B cell (primary cell): ENCODE measurements around the gene KSR2. TPM values are rescaled to one million over a fixed set of nuclear protein-coding genes. Genes with fewer than 3 reads are reported as not detected.

ENCODE experiments used
- ATAC-seq: fragments of 200-7000 bp; cut with Tn5 transposase; one replicate; pipeline ENCODE4 v1.10.0; 2021; ENCODE audit warnings: low read depth, mild to moderate bottlenecking, moderate number of reproducible peaks, moderate library complexity
- CTCF ChIA-PET: fragments of 350-600 bp; sonication (Branson Sonifier 250); formaldehyde crosslinking; loops from one replicate; lab custom pipeline; 2021; ENCODE audit warnings: antibody characterized with exemption, inconsistent platforms; lab: Charles Lee
- POLR2A ChIA-PET: fragments of 350-600 bp; sonication (Branson Sonifier 250); formaldehyde crosslinking; loops from one replicate; lab custom pipeline; 2021; ENCODE audit warnings: antibody characterized with exemption; lab: Charles Lee
- DNase-seq: peaks from one replicate; pipeline ENCODE4 v3.0.0; 2013
- H2AFZ ChIP-seq: 2 replicates; pipeline ENCODE4 v1.6.1; 2012; ENCODE audit warnings: mild to moderate bottlenecking, low read depth, low read length; ENCODE audit not compliant: insufficient read depth, poor library complexity, severe bottlenecking
- H3K27ac ChIP-seq, 2 donors: 1 replicate in 1 of 2; 2 replicates in 1 of 2; pipeline ENCODE4 v1.5.1; 2012 to 2013; ENCODE audit warnings: low read length in 2 of 2, mild to moderate bottlenecking in 2 of 2, moderate library complexity in 1 of 2
- H3K27me3 ChIP-seq, 4 experiments: fragments of 200-600 bp in 1 of 4; sonication (generic) in 1 of 4; replicated peaks in 1 of 4; 1 replicate in 2 of 4; 2 replicates in 2 of 4; pipeline versions ENCODE4 v1.6.1 to v1.7.0; 2013 to 2016; ENCODE audit warnings: low read length in 3 of 4, mild to moderate bottlenecking in 2 of 4, mixed read lengths in 1 of 4, moderate library complexity in 1 of 4; ENCODE audit not compliant: insufficient read depth in 4 of 4, control insufficient read depth in 3 of 4; ENCODE audit errors: control extremely low read depth in 1 of 4
- H3K36me3 ChIP-seq, 2 experiments: replicated peaks in 1 of 2; 1 replicate in 1 of 2; 2 replicates in 1 of 2; pipeline versions ENCODE4 v1.6.1 to v1.7.1; 2013; ENCODE audit warnings: low read length in 1 of 2; ENCODE audit not compliant: insufficient read depth in 2 of 2, control insufficient read depth in 1 of 2; ENCODE audit errors: control extremely low read depth in 1 of 2, extremely low read depth in 1 of 2
- H3K4me1 ChIP-seq, 2 donors: fragments of 200-600 bp in 1 of 2; sonication (generic) in 1 of 2; 1 replicate in 1 of 2; 2 replicates in 1 of 2; pipeline versions ENCODE4 v1.5.1 to v1.6.1; 2013 to 2017; ENCODE audit warnings: low read length in 2 of 2; ENCODE audit not compliant: control insufficient read depth in 2 of 2, insufficient read depth in 2 of 2
- H3K4me2 ChIP-seq: replicated peaks from 2 replicates; pipeline ENCODE3; 2012; ENCODE audit warnings: mild to moderate bottlenecking, low read depth, low read length; ENCODE audit not compliant: poor library complexity, severe bottlenecking
- H3K4me3 ChIP-seq, 5 experiments: fragments of 200-600 bp in 1 of 5; sonication (generic) in 1 of 5; 1 replicate in 3 of 5; 2 replicates in 2 of 5; pipeline versions ENCODE4 v1.5.1 to v1.7.0; 2011 to 2016; ENCODE audit warnings: low read length in 4 of 5, mild to moderate bottlenecking in 4 of 5, low read depth in 2 of 5, control low read depth in 1 of 5, moderate library complexity in 1 of 5; ENCODE audit not compliant: insufficient read depth in 1 of 5; ENCODE audit errors: control extremely low read depth in 1 of 5, extremely low read depth in 1 of 5
- H3K79me2 ChIP-seq: fragments of 200-600 bp; sonication (generic); one replicate; pipeline ENCODE4 v1.6.0; 2016; ENCODE audit warnings: low read length; ENCODE audit not compliant: control insufficient read depth, insufficient read depth
- H3K9ac ChIP-seq: fragments of 200-600 bp; sonication (generic); 2 replicates; pipeline ENCODE4 v1.6.1; 2017; ENCODE audit warnings: mild to moderate bottlenecking, low read length, moderate library complexity
- H3K9me3 ChIP-seq, 3 donors: one replicate each; pipeline versions ENCODE4 v1.6.1 to v1.7.1; 2013; ENCODE audit warnings: low read length in 2 of 3; ENCODE audit not compliant: control insufficient read depth in 2 of 3, insufficient read depth in 1 of 3; ENCODE audit errors: control extremely low read depth in 1 of 3
- H4K20me1 ChIP-seq: 2 replicates; pipeline ENCODE4 v1.6.0; 2012; ENCODE audit warnings: mild to moderate bottlenecking, low read length; ENCODE audit not compliant: insufficient read depth, control insufficient read depth, poor library complexity, severe bottlenecking
- H3K27ac Mint-ChIP-seq: one replicate; pipeline ENCODE4 v1.8.0; 2021; ENCODE audit warnings: mixed read lengths
- H3K27me3 Mint-ChIP-seq: one replicate; pipeline ENCODE4 v1.8.0; 2021; ENCODE audit warnings: mixed read lengths
- H3K4me1 Mint-ChIP-seq: one replicate; pipeline ENCODE4 v1.8.0; 2021; ENCODE audit warnings: mixed read lengths
- H3K4me3 Mint-ChIP-seq: one replicate; pipeline ENCODE4 v1.8.0; 2021; ENCODE audit warnings: mixed read lengths
- H3K9me3 Mint-ChIP-seq: one replicate; pipeline ENCODE4 v1.8.0; 2022; ENCODE audit warnings: mixed read lengths; ENCODE audit not compliant: insufficient read depth
- EZH2 ChIP-seq: IDR thresholded peaks from 2 replicates; pipeline ENCODE4 v1.6.1; 2012; ENCODE audit warnings: borderline replicate concordance, low read depth, mild to moderate bottlenecking, moderate library complexity, low read length; ENCODE audit not compliant: insufficient read depth, poor library complexity, severe bottlenecking
- WGBS: methylation state at CpG from one replicate; pipeline ENCODE4 v1.1.5; 2013; ENCODE audit warnings: missing lambda C conversion rate; ENCODE audit not compliant: insufficient coverage; 5-methylcytosine and 5-hydroxymethylcytosine counted together
- intact Hi-C: fragments of 100-400 bp; cut with micrococcal nuclease; formaldehyde crosslinking; loops from one replicate; pipeline ENCODE4 v1.10.0; 2022
- polyA plus RNA-seq: library from polyadenylated mRNA; depleted of rRNA; stranded (reverse); fragments of >200 nt; gene quantifications from 2 replicates; pipeline ENCODE4 v1.2.3, GENCODE V29; 2012
- total RNA-seq, 2 donors: library from RNA; stranded (reverse); fragments of 120-200 nt in 1 of 2; gene quantifications; 1 replicate in 1 of 2; 2 replicates in 1 of 2; pipeline versions ENCODE4 v1.2.3 to v1.2.4, GENCODE V29; 2013 to 2022
- TF ChIP-seq, protein P1 (sequence below): fragments of 200-600 bp; IDR thresholded peaks from one replicate; pipeline ENCODE4 v1.8.0; 2022; ENCODE audit warnings: antibody characterized with exemption, mild to moderate bottlenecking

KSR2 gene
- total and polyA plus RNA-seq, 2 donors (not counting 1 experiment from before 2014, with no cell fraction given) = not detected

DNA sequence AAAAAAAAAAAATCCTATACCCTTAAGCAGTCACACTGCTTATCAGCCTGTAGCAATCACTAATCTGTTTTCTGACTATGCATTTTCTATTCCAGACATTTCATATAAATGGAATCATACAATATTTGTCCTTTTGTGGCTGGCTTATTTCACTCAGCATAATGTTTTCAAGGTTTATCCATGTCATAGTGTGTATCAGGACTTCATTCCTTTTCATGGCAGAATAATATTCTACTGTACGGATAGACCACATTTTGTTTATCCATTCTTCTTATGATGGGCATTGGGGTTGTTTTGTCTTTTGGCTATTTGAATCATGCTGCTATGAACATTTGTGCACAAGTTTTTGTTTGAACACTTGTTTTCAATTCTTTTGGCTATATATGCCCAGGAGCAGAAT is 8.6 kb upstream of the KSR2 start:
- Histone ChIP-seq H3K79me2 (no peaks in the 10 kb centered on the region), H3K9ac (no peak overlapping the region), H4K20me1 (no peaks in the 10 kb centered on the region), H3K4me3 (no peak overlapping the region), H3K27ac (no peak overlapping the region), H3K4me2 (no peak overlapping the region), H3K9me3 (no peaks in the 10 kb centered on the region), H2AFZ (no peak overlapping the region), H3K36me3 (no peaks in the 10 kb centered on the region), H3K27me3 (peaks cover 0 to under 1% (median 0%) of the 10 kb centered on the region in 4 experiments), H3K4me1 (no peaks in the 10 kb centered on the region)
- H3K9me3 Mint-ChIP-seq = peaks cover 3% of the 10 kb centered on the region
- TF ChIP-seq EZH2 = no peak
- TF ChIP-seq, protein P1, sequence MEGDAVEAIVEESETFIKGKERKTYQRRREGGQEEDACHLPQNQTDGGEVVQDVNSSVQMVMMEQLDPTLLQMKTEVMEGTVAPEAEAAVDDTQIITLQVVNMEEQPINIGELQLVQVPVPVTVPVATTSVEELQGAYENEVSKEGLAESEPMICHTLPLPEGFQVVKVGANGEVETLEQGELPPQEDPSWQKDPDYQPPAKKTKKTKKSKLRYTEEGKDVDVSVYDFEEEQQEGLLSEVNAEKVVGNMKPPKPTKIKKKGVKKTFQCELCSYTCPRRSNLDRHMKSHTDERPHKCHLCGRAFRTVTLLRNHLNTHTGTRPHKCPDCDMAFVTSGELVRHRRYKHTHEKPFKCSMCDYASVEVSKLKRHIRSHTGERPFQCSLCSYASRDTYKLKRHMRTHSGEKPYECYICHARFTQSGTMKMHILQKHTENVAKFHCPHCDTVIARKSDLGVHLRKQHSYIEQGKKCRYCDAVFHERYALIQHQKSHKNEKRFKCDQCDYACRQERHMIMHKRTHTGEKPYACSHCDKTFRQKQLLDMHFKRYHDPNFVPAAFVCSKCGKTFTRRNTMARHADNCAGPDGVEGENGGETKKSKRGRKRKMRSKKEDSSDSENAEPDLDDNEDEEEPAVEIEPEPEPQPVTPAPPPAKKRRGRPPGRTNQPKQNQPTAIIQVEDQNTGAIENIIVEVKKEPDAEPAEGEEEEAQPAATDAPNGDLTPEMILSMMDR = no peak
- H3K27me3 Mint-ChIP-seq = peaks cover 25% of the 10 kb centered on the region
- no peak overlapping the region for H3K4me3 Mint-ChIP-seq
- no CpG with 5 or more reads among the region's 1 CpG for WGBS
- DNase-seq (no peak), ATAC-seq (no peak)
- CTCF ChIA-PET = interaction anchor here (0.6 to 0.7 kb wide), 3 partner anchors 88 to 856 kb away, joined by 3 read pairs; no protein-coding TSS in a partner anchor
- POLR2A ChIA-PET = no interaction called here
- intact Hi-C loops = no loop called here
- H3K4me1 Mint-ChIP-seq = no peaks in the 10 kb centered on the region
- H3K27ac Mint-ChIP-seq = no peak overlapping the region

DNA sequence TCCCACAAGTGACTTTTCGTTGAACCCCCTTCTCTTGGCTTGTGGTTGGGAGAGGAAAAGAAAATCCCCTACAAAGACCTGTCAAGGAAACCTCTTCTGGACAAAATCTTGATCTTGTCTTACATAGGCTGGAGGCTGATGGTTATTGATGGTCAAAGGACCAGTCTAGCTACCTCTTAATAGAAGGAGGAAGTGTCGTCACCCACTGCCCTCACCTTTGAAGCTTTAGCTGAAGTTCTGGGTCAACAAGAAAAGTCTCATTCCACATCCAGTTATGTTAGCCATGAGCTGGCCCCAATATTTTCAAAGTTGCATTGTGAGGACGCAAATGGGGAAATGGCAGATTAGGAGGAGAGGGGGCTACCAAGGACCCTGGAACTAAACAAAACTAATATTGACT is 6.2 kb upstream of the KSR2 start:
- no peak for ATAC-seq
- H3K4me1 ChIP-seq = no peaks in the 10 kb centered on the region
- no peak overlapping the region for H3K4me3 ChIP-seq
- peaks cover 0 to 14% (median 7%) of the 10 kb centered on the region in 3 donors for H3K9me3 ChIP-seq
- TF ChIP-seq EZH2 = no peak
- TF ChIP-seq, protein P1 = no peak
- no peaks in the 10 kb centered on the region for H3K4me1 Mint-ChIP-seq
- intact Hi-C loops = no loop called here
- H3K4me3 Mint-ChIP-seq = no peak overlapping the region
- no peaks in the 10 kb centered on the region for H3K36me3 ChIP-seq
- H2AFZ ChIP-seq = no peak overlapping the region
- no CpG with 5 or more reads among the region's 3 CpGs for whole genome bisulfite sequencing
- ChIA-PET CTCF (no interaction called here), POLR2A (no interaction called here)
- H4K20me1 ChIP-seq = no peaks in the 10 kb centered on the region
- H3K9me3 Mint-ChIP-seq = peaks cover 14% of the 10 kb centered on the region
- no peak for DNase-seq
- H3K27ac Mint-ChIP-seq = no peak overlapping the region
- peaks cover 37% of the 10 kb centered on the region for H3K27me3 Mint-ChIP-seq
- no peak overlapping the region for H3K4me2 ChIP-seq
- H3K79me2 ChIP-seq = no peaks in the 10 kb centered on the region
- no peak overlapping the region for H3K27ac ChIP-seq
- H3K9ac ChIP-seq = no peak overlapping the region
- peaks cover 0 to 7% (median 0%) of the 10 kb centered on the region in 4 experiments for H3K27me3 ChIP-seq
